Midbrain (tissue), 1 donor: ENCODE measurements around the gene SLC15A3.

ENCODE experiments used
- DNase-seq: peaks from one replicate; lab custom pipeline; 2025; lab: John Stamatoyannopoulos, UW

Gene SLC15A3

GRCh38 chr11:60889869-60890311, 62.1 kb downstream of the SLC15A3 start:
- DNase-seq = no peak

DNA sequence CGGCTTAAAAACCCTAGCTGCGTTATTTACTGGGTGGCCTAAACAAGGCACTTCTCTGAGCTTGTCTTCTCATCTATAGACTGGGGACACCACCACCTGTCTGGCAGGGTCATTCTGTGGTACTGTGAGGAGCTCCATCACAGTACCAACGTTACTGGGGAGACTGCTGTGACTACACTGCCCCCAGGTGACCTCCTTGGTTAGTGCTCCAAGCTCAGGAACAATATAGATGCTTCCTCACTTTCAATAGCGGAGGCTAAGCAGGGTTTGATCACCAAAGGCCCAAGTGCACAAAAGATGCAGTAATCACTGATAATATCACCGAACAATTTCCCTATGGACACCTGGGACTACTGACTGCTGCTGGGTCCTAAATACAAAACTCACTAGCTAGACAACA, 64.4 kb downstream of the SLC15A3 start:
- DNase-seq = peak; percentile 28
